Measurements from ENCODE around the gene TRIM71. TPM values are rescaled to one million over a fixed set of nuclear protein-coding genes. Genes with fewer than 3 reads are reported as not detected.

Gene TRIM71
- total RNA-seq, 1 experiment from 2014 or later: 376 TPM

GRCh38 chr3:32832193-32832592 is 14.4 kb downstream of the TRIM71 start:
- Histone ChIP-seq H4K20me1 (ENCODE audit: control insufficient read depth, insufficient read depth, insufficient read length) (no peaks in the 10 kb centered on the region), H2BK120ac (ENCODE audit: low read depth, low read length, poor library complexity, severe bottlenecking) (no peak overlapping the region), H3K79me2 (ENCODE audit: insufficient read depth, low read length) (peaks cover 86% of the 10 kb centered on the region), H4K8ac (replicated peaks; ENCODE audit: insufficient read length, low read depth, low read length) (no peak overlapping the region), H3K4ac (ENCODE audit: low read depth, low read length) (no peak overlapping the region), H2BK20ac (ENCODE audit: low read depth, low read length, poor library complexity, severe bottlenecking) (no peak overlapping the region), H3K79me1 (ENCODE audit: insufficient read depth, low read depth, low read length, poor library complexity, severe bottlenecking) (no peaks in the 10 kb centered on the region), H3K4me2 (ENCODE audit: insufficient read depth, insufficient read length, low read length) (peak overlapping the region; percentile 57), H3K18ac (ENCODE audit: insufficient read length, low read depth, low read length) (no peak overlapping the region), H2AK5ac (ENCODE audit: insufficient read length, low read length) (no peak overlapping the region), H4K91ac (ENCODE audit: insufficient read length, low read depth, low read length) (no peak overlapping the region), H3K14ac (ENCODE audit: insufficient read depth, low read length) (no peak overlapping the region; the same call in 1 of the 2 replicates), H2BK5ac (ENCODE audit: insufficient read length, low read length) (no peak overlapping the region), H3K23ac (ENCODE audit: insufficient read length, low read depth, low read length) (no peak overlapping the region), H3T11ph (ENCODE audit: low read length) (no peak overlapping the region), H3K56ac (ENCODE audit: insufficient read length, low read depth, low read length) (no peak overlapping the region), H2AFZ (ENCODE audit: low read length) (no peak overlapping the region), H3K27me3 (ENCODE audit: insufficient read depth, low read length) (no peaks in the 10 kb centered on the region), H2BK15ac (ENCODE audit: low read depth, low read length) (no peak overlapping the region), H2BK12ac (ENCODE audit: insufficient read length, low read depth, low read length) (no peak overlapping the region), H3K23me2 (ENCODE audit: insufficient read length, low read depth, low read length, poor library complexity, severe bottlenecking) (no peaks in the 10 kb centered on the region), H3K9me3 (ENCODE audit: control insufficient read depth, low read depth, low read length) (no peaks in the 10 kb centered on the region), H3K4me1 (ENCODE audit: insufficient read depth, low read length) (peaks cover 25% of the 10 kb centered on the region), H4K5ac (ENCODE audit: insufficient read length, low read depth, low read length) (no peak overlapping the region), H3K27ac (ENCODE audit: insufficient read length, low read depth, low read length) (no peak overlapping the region), H3K9ac (ENCODE audit: extremely low read depth, insufficient read length, low read length) (no peak overlapping the region)
- no peak for DNase-seq
- no peaks in the 10 kb centered on the region; the same call in 1 of the 2 replicates for H3K27me3 Mint-ChIP-seq (ENCODE audit: low read depth)
- H3K4me3 Mint-ChIP-seq: peak overlapping the region; percentile 16 to 77
- H3K27ac Mint-ChIP-seq: peak overlapping the region; percentile 7 to 82 (median 78); a peak in 5 of 7 replicates
- peaks cover 74 to 95% of the 10 kb centered on the region in 2 experiments for H3K4me1 Mint-ChIP-seq
- H3K36me3 Mint-ChIP-seq (ENCODE audit: insufficient read depth in 1 of 3, low read depth in 3 of 3): peaks cover 10 to 41% (median 32%) of the 10 kb centered on the region in 3 experiments; a peak in 6 of 7 replicates
- TF ChIP-seq CTCF (conservative IDR thresholded peaks at IDR 0.05): no peak
- no CpG with 5 or more reads among the region's 4 CpGs for WGBS (ENCODE audit: extremely low coverage, insufficient read length, low lambda C conversion rate)
- no peaks in the 10 kb centered on the region; a peak in 1 of 5 replicates for H3K9me3 Mint-ChIP-seq
